CMK (cell line): Measurements from ENCODE around the gene WDR27.
"Not testable (repeated sequence)": the region's sequence is repeated elsewhere in the genome, so short reads cannot be mapped to it uniquely, and the experiment has no call there.

Experiments
- DNase-seq: peaks from one replicate; pipeline ENCODE4 v3.0.0-alpha.2; 2010; ENCODE audit warnings: low read depth

The WDR27 gene

DNA sequence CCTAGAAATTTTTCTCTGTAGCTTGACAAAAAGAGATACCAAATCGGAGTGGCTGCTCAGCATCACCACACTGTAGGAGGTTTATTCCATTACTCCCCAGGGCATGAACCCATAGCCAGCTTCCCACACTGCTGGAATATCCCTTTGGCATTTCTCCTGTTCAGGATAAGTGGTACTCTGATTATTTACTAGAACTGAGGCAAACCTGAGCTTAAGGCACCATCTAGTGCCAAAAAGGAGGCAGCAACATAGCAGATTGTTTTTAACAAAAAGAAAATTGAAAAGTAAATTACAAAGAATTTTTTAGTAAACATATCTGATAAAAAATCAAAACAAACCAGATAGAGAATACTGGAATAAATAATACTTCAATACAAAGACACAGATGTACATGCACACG lies 181.7 kb downstream of the WDR27 start:
- DNase-seq = no peak

DNA sequence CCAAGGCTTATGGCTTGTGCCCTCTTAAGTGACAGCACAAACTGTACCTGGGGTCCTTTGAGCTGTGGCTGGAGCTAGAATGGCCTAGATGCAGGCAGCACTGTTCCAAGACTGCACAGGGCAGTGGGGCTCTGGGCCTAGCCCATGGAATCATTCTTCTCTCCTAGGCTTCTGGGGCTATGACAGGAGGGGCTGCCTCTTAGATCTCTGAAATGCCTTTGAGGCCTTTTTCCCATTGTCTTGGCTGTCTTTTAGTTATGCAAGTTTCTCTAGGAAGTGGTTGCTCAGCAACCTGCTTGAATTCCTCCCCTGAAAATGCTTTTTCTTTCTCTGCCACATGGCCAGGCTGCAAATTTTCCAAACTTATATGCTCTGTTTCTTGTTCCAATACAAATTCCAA lies 183.4 kb downstream of the WDR27 start:
- DNase-seq = no peak

DNA sequence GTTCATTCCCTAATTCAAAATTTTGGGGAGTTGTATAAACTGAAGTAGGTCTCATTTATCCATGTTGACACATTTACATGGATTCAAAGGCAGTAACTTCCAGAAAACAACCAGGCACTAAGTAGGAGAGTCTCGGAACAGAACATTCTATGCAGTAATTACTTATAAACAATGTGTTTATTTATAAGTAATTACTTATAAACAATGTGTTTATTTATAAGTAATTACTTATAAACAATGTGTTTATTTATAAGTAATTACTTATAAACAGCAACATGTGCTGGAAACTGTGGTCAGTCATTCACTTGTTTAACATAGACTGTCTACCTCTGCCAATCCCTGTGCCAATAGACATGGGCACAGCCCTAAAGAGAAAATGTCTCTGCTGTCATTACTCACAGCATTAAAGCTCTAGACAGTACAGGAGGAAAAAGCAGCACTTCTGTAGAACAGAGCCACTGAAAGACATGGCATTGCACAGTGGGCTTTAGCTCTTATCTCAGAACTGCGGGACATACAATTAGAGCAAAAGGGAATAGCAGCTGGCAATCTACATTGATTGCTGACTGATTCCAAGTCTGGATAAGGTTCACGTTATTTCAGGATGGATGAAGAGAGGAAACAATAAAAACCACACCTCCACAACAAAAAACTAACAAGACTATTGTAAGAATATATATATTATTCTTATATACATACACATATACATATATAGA lies 188.2 kb downstream of the WDR27 start:
- no peak for DNase-seq

DNA sequence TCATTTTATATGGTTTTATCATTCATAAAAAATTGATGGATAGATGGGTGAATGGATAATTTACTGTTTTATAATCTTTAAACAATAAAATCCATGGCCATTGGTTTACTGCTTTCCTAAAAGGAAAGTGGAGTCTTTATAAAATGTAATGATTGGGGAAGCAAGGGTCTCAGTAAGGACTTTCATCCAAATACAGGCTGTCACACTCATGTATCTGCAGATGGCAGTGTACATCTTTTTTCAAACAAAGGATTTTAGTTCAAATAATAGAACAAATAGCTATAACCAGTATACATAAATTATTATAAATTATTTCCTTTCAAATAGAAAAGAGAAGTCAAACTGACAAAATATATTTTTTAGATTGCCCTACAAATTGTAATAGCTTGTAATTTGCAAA lies 190.0 kb downstream of the WDR27 start:
- DNase-seq = not testable (repeated sequence)

DNA sequence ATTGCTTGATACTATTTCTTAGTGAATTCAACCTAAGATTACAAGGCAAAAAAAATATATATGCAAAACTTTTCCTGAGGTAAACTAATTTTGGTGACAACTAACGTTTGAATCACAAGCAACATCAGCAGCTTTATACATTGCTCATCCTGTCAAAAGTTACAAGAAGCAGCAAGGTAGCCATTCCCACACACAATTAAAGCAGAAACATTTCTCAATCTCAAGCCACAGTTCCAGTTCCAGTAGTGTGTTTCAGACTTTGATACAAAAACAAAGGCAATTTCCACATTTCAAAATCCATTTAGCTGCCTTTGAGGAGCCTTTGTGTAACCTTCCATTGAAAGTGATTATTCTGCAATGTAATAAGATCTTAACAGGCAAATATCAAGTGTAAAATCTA lies 191.0 kb downstream of the WDR27 start:
- no peak for DNase-seq

DNA sequence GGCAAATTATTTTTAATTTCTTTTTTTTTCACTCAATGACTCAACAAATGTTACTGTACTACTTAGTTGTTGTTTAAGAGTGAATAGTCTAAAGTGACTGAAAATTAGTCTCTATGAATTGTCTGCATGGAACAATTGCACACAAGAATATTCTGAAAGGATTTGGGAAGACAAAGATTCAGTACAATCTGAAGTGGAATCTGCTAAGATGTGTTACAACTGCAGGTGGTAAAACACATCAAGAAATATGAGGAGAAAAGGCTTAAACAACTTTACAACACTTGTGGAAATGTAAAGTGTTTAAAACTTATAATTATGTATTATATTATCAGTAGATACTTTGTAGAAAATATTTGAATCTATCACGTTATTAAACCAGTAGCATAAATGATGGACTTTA lies 193.4 kb downstream of the WDR27 start:
- no peak for DNase-seq

DNA sequence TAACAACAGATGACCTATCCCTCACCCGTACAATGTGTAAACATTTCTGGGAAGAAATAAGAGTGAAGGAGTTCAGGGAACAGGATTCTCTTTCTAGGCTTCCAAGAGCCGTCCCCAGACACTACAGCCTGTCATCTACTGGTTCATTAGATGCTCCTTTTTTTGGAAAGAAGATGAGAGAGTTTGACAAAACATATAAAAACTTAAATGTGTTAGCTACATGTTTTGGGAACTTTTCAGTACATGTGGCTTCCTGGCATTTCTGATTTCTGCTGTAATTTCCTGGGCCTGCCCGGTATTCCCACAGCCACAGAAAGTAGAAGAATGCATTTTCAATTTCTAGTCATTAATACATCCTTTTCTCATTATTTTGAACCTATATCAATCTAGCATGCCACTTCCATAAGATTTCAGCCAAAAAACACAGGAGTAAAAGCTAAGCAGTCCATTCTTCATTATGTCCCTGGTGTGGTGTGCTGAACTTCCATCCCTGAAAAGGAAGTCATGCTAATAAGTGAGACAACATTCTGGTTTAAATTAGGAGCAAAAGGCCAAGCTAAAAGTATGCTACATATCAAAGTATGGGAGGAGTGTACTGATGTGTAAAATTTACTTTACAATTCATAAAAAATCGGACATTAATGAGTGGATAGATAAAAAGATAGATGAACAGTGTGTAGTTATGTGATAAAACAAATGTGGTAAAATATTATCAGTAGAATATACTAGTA lies 198.2 kb downstream of the WDR27 start:
- DNase-seq = no peak

DNA sequence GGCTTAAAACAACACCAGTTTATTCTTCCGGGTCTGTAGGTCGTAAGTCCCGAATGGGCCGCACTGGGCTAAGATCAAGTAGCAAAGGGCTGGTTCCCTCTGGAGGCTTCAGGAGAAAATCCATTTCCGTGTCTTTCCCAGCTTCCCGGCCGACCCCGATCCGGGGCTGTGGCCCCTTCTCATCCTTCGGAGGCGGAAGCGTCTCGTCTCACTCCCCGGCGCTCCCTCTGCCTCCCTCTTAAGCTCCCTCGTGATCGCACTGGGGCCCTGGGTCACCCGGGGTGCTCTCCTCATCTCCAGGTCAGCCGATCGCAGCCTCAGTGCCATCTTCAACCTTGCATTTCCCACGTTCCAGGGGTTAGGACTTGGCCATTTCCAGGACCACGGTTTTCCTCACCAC lies 199.4 kb downstream of the WDR27 start:
- no peak for DNase-seq

DNA sequence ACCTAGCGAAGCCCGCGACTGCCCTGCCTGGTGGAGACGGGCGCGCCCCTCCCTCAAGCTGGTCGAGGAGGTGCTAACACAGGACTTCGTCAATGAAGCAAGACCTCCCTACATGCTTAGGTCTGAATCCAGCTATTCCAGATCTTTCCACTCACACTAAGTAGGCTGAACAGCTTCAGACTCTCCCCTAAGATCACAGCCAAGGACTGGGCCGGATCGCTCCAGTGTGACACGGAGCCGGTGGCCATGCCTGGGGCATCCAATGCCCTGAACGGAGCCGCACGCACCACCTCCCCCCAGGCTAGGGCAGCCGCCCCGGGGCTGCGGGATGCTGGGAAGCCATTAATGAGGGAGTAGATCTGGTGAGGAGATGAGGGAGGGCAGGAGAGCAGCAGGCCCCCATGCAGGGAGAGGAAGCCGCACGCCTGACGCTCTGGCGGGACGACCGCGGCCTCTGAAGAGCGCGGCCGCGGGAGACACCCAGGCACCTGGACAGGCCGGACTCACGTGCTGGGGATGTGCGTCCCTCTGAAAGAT lies 200.0 kb downstream of the WDR27 start:
- no peak for DNase-seq

DNA sequence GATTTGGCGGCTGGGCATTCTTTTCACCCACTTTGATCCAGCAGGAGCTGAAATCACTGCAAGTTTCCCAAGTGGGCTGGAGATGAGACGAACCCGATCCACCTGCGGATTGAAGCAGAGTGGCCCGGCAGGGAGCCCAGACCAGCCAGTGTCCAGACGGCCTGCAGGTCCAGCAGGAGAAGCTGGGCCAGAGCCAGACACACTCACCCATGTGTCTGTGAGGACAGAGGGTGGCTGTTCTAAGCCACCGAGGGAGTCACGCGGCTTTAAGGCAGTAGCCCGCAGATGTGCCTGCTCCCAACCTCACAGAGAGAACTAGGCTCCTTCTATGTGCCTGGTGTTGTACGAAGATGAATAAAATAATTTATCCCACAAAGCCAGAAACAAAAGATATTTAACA lies 200.7 kb downstream of the WDR27 start:
- no peak for DNase-seq

GRCh38 chr6:169500688-169501087 lies 201.1 kb downstream of the WDR27 start:
- DNase-seq = no peak

DNA sequence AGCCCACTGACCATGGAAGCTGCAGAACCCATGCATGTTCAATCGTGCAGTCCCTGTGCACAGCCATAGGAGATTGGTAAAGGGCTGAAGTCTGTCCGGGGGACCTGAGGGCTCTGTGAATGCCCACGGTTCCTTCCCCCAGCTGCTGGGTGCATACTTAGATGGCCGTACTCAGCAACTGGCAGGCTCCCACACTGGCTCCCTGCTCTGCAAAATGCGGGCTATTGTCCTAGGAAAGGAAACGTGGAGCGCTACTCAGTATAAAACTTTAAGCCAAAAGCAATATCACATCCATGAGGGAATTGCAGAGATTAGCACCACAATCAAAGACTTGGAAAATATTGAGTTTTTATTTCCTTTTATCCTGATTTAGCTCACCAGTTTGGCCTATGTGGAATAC lies 202.0 kb downstream of the WDR27 start:
- no peak for DNase-seq

DNA sequence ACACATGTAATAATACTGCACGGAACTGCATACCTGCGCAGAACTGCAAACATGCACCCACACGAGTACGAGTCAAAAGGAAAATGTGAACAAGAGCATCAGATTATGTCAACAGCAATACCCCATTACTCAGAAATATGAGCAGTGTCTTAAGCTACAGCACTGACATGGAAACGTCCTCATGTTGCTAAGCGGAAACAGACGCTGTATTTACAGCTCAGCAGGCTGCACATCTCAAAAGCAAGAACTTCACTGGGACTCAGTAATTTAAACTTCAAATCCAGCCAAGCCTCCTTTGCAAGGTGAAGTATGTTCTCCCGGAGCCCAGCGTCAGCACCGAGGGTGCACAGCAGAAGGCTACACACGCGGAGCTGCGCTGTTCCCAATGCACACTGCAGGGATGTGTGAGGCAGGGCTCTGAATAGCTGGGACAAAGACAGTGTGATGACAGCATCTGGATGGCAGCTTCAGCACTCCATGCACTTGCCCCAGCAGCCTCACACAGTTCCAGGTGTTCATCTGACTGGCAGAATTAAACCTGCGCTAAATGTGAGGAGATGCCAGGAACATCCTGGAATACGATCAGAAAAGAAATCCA lies 202.8 kb downstream of the WDR27 start:
- DNase-seq = no peak

DNA sequence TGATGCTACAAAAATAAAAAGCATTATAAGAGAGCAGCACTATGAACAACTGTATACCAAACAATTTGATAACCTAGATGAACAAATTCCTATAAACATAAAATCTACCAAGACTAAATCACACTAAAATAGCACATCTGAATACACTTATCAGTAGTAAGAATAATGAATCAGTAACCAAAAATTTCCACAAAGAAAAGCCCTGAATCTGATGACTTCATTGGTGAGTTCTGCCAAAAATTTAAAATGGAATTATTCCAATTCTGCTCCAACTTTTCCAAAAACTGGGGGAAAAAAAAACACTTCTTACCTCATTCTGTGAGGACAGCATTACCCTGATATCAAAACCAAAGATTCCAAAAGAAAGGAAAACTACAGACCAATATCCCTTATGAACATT lies 206.2 kb downstream of the WDR27 start:
- DNase-seq = no peak

DNA sequence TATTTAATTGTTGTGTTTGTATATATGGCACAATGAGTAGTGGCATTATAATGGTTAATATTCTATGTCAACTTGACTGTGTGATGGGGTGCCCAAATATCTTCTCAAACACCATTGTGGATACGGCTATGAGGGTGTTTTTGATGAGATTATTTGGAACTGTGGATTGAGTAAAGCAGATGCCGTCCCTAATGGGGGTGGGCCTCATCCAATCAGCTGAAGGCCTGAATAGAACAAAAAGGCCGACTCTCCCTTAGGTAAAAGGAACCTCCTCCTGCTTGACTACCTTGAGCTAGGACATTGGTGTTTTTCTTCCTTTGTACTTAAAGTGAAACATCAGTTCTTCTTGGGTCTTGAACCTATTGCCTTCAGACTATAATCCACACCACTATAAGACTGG lies 207.8 kb downstream of the WDR27 start:
- no peak for DNase-seq

- DNase-seq = no peak
These were observed 210.3 kb downstream of the WDR27 start for GRCh38 chr6:169491482-169491881.

DNA sequence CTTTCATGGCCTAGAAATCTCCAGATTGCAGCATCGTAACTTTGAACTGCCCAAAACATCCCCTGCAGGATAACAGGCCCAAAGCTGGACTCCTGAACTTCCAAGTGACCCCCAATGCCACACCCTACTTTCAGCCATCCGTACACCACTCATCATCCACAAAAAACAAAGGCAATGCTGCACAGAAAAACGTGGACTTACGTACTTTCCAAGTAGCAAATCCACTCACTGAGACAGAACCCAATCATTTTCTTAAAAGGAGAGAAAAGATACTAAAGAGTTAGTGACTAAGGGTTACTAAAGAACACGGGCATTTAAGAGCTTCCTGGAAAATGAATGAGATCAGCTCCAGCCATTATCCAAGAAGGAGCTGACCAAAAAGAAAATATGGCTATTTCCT lies 211.0 kb downstream of the WDR27 start:
- DNase-seq = no peak

GRCh38 chr6:169490246-169490641 lies 211.6 kb downstream of the WDR27 start:
- no peak for DNase-seq

DNA sequence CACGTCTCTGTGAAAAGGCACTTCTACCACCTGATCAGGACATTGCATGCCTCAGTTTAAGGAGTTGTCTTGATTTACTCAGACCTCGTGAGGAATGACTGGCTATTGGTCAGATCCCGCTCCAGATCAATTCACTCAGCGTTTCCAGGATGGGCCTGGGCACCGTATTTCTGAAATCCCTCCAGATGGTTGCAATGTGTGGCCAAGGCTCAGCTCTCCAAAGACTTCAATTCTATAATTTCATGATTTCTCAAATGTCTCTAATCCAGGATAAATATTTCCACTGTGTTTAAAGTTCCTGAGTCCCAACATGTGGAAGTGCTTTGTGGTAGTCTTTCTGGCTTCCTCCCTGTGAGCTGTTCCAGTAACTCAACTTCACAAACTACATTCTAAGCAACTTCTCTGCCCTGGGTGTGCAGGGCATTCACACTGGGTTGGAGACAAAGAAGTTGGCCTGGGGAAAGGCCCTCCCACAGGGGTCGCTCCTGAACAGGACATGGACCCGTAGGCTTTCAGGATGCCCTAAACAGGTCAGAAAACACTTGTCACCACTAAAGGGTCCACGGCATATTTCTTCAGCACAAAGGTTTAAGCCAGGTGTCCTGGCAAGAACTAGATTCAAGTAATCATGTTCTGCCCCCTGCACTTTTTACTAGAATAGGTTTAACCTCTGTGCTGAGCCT lies 212.1 kb downstream of the WDR27 start:
- DNase-seq = no peak

GRCh38 chr6:169487579-169488436 lies 214.0 kb downstream of the WDR27 start:
- no peak for DNase-seq

DNA sequence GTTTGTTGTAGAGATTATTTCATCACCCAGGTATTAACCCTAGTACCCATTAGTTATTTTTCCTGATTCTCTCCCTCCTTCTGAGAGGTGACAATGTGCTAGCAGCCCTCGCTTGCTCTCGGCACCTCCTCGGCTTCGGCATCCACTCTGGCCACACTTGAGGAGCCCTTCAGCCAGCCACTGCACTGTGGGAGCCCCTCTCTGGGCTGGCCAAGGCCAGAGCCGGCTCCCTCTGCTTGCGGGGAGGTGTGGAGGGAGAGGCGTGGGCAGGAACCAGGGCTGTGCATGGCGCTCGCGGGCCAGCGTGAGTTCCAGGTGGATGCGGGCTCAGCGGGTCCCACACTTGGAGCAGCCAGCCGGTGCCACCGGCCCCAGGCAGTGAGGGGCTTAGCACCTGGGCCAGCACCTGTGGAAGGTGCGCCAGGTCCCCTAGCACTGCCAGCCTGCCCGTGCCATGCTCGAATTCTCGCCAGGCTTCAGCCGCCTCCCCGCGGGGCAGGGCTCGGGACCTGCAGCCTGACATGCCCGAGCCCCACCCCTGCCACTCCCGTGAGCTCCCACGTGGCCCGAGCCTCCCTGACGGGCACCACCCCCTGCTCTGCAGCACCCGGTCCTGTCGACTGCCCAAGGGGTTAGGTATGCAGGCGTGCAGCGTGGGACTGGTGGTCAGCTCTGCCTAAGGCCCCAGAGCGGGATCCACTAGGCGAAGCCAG lies 221.9 kb downstream of the WDR27 start:
- no peak for DNase-seq
